HL-60/S4 (cell line): Measurements from ENCODE around the gene SH3PXD2A.

ENCODE experiments used
- in situ Hi-C: fragments of 300-500 bp; cut with MboI; formaldehyde crosslinking; loops from 2 replicates; pipeline ENCODE4 v1.14.3; 2022; ENCODE audit warnings: low sequenced_read_pairs

The SH3PXD2A gene

DNA sequence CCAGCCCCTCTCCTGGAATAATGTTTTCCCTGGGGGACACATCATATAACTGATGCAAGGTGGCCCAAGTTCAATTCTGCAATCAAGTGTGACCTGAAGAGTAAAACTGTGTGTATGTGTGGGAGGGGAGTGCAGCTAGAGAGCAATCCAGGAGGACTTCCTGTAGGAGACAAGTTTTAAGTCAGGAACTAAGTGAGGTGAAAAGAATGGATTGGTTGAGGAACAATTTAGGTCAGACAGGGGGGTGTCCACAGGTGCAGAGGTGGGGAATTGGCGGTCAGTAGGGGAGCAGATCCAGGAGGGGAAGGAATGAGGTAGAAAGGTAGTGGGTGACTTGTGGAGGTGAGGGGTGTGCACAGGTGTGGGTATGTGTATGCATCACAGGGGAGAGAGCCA is 279.3 kb downstream of the SH3PXD2A start:
- in situ Hi-C loops = no loop called here

DNA sequence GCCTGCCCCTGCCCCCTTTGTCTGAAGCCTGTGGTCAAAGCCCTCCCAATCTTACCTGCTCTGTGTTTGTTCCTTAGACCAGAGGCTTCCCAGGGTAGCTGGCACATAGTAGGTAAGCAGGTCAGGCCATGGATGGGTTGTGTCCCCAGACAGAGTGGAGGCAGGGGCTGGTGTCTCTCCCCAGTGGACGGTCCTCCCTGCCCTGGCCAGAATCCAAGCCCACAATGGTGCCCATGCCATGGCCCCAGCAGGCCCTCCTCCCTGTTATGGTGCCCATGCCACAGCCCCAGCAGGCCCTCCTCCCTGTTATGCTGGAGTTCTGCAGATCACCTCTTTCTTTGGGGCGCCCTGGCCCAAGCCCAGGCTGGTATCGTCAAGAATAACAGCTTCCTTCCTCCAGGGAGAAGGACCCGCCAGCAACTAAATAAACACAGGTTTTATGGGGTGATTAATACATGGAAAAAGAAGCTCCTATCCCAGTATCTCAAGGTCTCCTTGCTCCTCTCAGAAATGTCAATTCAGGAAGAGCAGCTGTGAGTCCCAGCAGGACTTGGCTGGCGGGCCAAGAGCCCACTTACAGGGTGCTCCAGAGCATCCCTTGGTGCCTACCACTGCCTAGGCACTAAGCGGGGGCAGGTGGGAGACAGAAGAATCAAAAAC is 279.8 kb downstream of the SH3PXD2A start:
- in situ Hi-C loops = no loop called here

- in situ Hi-C loops = no loop called here
Observed at GRCh38 chr10:103574097-103575061, 281.0 kb downstream of the SH3PXD2A start.

- in situ Hi-C loops = no loop called here
Observed at GRCh38 chr10:103573205-103573487, 282.2 kb downstream of the SH3PXD2A start.

- in situ Hi-C loops = no loop called here
Observed at GRCh38 chr10:103572347-103573204, 282.8 kb downstream of the SH3PXD2A start.

DNA sequence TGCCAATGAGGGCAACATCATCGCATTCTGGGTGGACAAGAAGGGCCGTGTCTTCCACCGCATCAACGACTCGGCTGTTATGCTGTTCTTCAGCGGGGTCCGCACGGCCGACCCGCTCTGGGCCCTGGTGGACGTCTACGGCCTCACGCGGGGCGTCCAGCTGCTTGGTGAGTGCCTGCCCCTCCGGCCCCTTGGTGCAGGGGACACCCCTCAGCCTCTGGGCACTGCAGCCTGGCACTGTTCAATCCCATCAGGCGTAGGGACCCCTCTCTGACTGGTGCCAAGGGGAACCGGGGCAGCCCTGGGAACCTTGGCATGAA is 283.8 kb downstream of the SH3PXD2A start:
- in situ Hi-C loops = no loop called here

DNA sequence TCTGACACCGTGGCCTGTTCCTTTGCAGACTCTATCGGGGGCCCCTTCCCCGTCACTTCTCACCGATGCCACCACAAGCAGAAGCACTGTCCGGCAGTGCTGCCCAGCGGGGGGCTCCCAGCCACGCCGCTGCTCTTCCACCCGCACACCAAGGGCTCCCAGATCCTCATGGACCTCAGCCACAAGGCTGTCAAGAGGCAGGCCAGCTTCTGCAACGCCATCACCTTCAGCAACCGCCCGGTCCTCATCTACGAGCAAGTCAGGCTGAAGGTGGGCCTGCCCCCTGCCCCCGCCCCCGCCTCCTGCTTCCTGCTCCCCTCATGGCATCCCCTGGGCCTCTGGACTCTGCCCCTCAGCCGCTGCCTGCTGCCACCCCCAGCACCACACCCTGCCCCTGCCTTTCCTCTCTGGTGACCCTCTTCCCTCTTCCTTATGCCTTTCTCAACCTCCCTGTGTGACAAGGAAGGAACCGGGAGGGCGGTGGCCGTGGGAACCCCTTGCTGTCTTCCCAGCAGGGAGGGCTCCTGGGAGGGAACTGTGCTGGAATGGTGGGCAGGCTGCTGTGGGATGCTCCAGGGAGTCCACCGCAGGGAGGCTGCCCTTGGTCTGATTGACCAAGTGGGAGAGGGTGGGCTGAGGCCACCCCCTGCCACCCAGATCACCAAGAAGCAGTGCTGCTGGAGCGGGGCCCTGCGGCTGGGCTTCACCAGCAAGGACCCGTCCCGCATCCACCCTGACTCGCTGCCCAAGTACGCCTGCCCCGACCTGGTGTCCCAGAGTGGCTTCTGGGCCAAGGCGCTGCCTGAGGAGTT is 284.3 kb downstream of the SH3PXD2A start:
- in situ Hi-C loops = no loop called here

DNA sequence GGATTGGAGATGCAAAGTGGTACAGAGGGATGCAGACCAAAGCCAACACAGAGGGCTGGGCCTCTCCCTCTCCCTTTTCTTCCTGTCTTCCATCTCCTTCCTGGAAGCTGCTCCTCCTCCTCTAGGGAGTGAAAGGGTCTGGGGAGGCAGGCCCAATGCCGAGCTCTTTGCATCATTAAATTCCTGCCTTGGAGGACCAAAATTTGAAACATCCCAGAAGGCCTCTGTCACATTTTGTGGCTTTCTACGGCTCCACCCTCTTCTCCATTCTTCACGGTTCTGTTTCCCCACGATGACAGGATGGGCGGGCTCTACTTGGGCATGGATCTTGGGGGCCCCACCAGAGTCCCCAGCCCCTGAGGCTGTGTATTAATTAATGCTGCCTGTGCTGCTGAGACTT is 285.5 kb downstream of the SH3PXD2A start:
- in situ Hi-C loops = no loop called here

GRCh38 chr10:103568505-103568904 is 286.9 kb downstream of the SH3PXD2A start:
- in situ Hi-C loops = no loop called here

DNA sequence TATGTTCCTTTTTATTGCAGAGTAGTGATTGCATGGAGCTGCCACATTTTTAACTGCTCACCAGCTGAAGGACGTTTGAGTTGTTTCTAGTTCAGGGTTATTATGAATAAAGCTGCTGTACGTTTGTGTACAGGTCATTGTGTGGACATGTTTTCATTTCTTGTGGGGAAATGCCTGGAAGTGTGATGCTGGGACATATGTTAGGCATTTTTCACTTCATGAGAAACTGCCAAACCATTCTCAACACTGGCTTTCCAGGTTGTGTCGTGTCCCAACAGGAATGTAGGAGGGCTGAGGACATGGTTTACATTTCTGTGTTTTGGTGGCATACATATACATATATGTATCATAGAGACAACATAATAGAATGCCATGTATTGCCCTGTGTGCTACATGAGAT is 288.8 kb downstream of the SH3PXD2A start:
- in situ Hi-C loops = no loop called here

DNA sequence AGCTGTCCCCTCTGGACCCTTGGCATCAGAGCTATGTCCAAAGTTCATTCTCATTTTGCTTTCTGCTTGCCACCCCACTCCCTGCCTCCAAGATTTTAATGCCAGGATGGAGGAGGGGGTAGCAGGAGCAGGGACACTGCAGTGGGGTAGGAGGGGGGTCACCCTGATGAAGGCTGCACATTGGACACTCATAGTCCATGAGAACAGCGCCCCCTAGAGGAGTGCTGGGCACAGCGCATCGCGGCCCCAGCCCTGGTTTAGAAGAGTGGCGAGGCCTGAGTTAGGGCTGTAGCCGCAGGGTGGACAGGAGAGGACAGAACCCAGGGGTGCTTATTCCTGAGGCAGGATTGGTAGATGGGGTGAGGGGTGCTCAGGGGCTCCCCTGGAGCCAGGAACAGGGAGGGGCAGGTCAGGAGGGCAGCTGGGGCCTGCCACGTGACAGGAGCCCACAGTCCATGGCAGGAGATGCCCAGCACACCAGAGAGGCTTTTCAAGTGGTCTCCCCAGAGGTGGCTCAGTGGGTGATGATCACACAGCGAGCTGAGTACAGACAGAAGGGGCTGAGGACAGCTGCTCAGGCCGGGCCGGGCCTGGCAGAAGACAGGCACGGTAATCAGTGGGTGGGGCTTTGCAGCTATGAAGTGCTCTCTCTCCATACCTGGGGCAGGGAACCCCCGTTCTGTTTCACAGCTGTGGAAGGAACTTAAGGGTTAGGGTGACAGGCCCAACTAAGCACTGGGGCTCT is 290.4 kb downstream of the SH3PXD2A start:
- in situ Hi-C loops = no loop called here

GRCh38 chr10:103564116-103564501 is 291.3 kb downstream of the SH3PXD2A start:
- in situ Hi-C loops = no loop called here

DNA sequence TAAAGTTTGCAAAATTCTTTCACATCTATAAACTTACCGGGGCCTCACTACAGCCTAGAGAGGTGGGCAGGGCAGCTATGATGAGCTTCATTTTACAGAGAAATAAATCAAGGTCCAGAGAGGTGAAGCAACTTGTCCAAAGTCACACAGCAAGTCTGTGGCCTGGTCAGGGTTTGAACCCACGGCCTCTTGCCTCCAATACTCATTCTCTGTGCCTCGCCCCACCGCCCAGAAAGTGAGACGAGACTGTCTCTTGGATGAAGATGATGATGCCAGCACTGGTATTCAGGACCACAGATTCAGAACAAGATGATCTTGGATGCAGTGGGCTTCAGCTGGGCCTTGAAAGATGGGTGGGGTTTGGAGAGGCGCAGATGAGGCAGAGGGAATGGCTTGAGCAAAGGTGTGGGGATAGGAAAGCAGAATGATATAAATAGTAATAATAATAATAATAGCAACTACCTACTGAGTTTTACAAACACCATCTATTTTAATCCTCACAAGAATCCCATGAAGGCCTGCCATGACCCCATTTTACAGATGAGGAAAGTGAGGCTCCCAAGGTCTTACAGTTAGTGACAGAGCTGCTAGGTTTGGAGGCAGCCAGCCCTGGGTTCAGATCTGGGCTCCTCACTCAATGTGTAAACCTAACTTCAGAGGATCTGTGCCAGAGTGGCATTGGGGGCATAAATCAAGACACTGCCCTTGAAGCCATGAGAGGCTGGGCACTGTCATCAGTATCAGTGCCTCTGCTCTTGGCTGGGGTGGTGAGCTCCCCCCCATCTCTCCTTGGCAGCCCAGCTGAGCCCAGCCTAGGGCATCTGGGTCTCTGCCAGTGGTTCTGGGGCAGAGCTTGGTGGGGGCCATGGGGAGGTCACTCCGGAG is 291.9 kb downstream of the SH3PXD2A start:
- in situ Hi-C loops = no loop called here

GRCh38 chr10:103562383-103562782 is 293.0 kb downstream of the SH3PXD2A start:
- in situ Hi-C loops = no loop called here

GRCh38 chr10:103560886-103561285 is 294.5 kb downstream of the SH3PXD2A start:
- in situ Hi-C loops = no loop called here

- in situ Hi-C loops = no loop called here
Observed at GRCh38 chr10:103559776-103560175, 295.6 kb downstream of the SH3PXD2A start.

- in situ Hi-C loops = no loop called here
Observed at GRCh38 chr10:103558911-103559310, 296.5 kb downstream of the SH3PXD2A start.

- in situ Hi-C loops = no loop called here
Observed at GRCh38 chr10:103557455-103557854, 297.9 kb downstream of the SH3PXD2A start.

DNA sequence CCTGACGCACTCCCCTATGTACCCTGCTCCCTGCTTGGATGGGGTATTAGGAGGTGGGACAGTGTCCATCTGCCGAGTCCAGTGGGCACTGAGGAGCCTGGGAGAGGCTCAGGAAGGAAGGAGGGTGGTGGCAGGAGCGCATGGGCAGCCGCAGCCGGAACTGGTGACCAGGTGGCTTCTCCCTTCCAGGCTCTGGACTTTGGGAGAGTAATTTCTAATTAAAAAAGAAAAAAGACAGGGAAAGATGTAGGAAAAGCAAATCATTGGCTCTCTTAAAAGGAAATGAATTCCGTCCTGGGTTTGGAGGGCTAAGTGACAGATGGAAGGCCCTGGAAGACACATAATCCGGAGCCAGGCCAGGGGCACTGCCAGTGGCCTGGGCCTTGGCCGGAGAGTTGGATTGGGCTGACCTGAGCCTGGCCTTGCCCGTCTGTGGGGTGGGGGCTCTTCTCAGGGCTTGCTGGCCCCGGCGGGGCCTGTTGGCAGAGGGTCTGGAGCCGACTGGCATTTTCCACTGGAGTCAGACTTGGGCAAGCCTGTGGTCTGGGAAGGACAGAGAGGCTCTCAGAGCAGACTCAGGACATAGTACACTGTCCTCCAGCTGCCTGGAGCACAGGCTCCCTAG is 298.9 kb downstream of the SH3PXD2A start:
- in situ Hi-C loops = no loop called here
